K562 (cell line): ENCODE measurements around the gene IRAK2. TPM values are rescaled to one million over a fixed set of nuclear protein-coding genes. Genes with fewer than 3 reads are reported as not detected.

Experiments
- ATAC-seq: fragments of 200-7000 bp; cut with Tn5 transposase; 3 replicates; pipeline ENCODE4 v1.9.1; 2020; ENCODE audit warnings: moderate library complexity
- BruUV-seq: library from RNA; stranded (reverse); fragments of 400-500 nt; replicated peaks from 2 replicates; lab custom pipeline; 2021; lab: Mats Ljungman, UMichigan
- CTCF ChIA-PET: fragments of 300-600 bp; formaldehyde crosslinking; extraction: SDS; loops from one replicate; lab custom pipeline; 2021; ENCODE audit warnings: low intra/inter-chr PET ratio; lab: Yijun Ruan, JAX
- POLR2A ChIA-PET: fragments of 300-600, 350-650 bp; sonication (Branson Sonifier 250); formaldehyde crosslinking; extraction: SDS; loops from one replicate; lab custom pipeline; 2021; ENCODE audit warnings: antibody characterized with exemption, inconsistent platforms; lab: Yijun Ruan, JAX
- DNase-seq, 4 experiments: peaks; one replicate each; pipeline versions ENCODE4 v3.0.0 to v3.0.0-alpha.2; 2011 to 2018; ENCODE audit warnings: low spot score in 3 of 4, mixed read lengths in 3 of 4; ENCODE audit errors: extremely low read depth in 1 of 4
- FAIRE-seq: peaks from 2 replicates; lab custom pipeline; 2011; peaks lifted over from hg19 to GRCh38; lab: Jason Lieb, UNC
- H2AFZ ChIP-seq: 2 replicates; pipeline ENCODE4 v1.6.0; 2011; ENCODE audit warnings: low read depth, low read length, control low read depth, inconsistent platforms
- H3K27ac ChIP-seq: fragments of 200-600 bp; 3 replicates; pipeline ENCODE4 v1.8.0; 2011; ENCODE audit warnings: low read depth, mild to moderate bottlenecking, control low read depth, inconsistent platforms, low read length, moderate library complexity, mixed read lengths; ENCODE audit errors: extremely low read depth
- H3K27me3 ChIP-seq, 2 experiments: fragments of 300-600 bp in 1 of 2; 2 replicates in 1 of 2; 3 replicates in 1 of 2; pipeline versions ENCODE4 v1.6.0 to v1.8.0; 2011; ENCODE audit warnings: inconsistent platforms in 2 of 2, low read length in 2 of 2, mild to moderate bottlenecking in 1 of 2, mixed read lengths in 1 of 2, moderate library complexity in 1 of 2; ENCODE audit not compliant: control insufficient read depth in 2 of 2, insufficient read depth in 2 of 2
- H3K36me3 ChIP-seq: fragments of 300-600 bp; 3 replicates; pipeline ENCODE4 v1.8.0; 2011; ENCODE audit warnings: mild to moderate bottlenecking, low read length, inconsistent platforms; ENCODE audit not compliant: control insufficient read depth, insufficient read depth
- H3K4me1 ChIP-seq, 2 experiments: fragments of 200-600 bp in 1 of 2; replicated peaks in 1 of 2; 2 replicates in 1 of 2; 3 replicates in 1 of 2; pipeline versions ENCODE4 v1.5.1 to v1.8.0; 2011; ENCODE audit warnings: inconsistent platforms in 2 of 2, low read length in 2 of 2, mild to moderate bottlenecking in 1 of 2, mixed read lengths in 1 of 2, moderate library complexity in 1 of 2; ENCODE audit not compliant: control insufficient read depth in 2 of 2, insufficient read depth in 2 of 2
- H3K4me2 ChIP-seq: 2 replicates; pipeline ENCODE4 v1.6.1; 2011; ENCODE audit warnings: low read length, control low read depth, inconsistent platforms, mixed read lengths; ENCODE audit not compliant: insufficient read depth
- H3K4me3 ChIP-seq: fragments of 200-600 bp; sonication (generic), shearing (Covaris generic); 2 replicates; pipeline ENCODE4 v1.5.1; 2016; ENCODE audit warnings: control low read depth, inconsistent platforms
- H3K79me2 ChIP-seq: fragments of 200-600 bp; 3 replicates; pipeline ENCODE4 v1.8.0; 2011; ENCODE audit warnings: low read length, inconsistent platforms; ENCODE audit not compliant: control insufficient read depth, insufficient read depth
- H3K9ac ChIP-seq, 2 experiments: 2 replicates each; pipeline versions ENCODE4 v1.6.0 to v1.6.1; 2011; ENCODE audit warnings: low read depth in 2 of 2, low read length in 2 of 2, control low read depth in 1 of 2, inconsistent platforms in 1 of 2, mild to moderate bottlenecking in 1 of 2, mixed read lengths in 1 of 2; ENCODE audit not compliant: insufficient read depth in 1 of 2
- H3K9me1 ChIP-seq: one replicate; pipeline ENCODE4 v1.6.0; 2011; ENCODE audit warnings: inconsistent platforms, mild to moderate bottlenecking, low read length, moderate library complexity; ENCODE audit not compliant: control insufficient read depth, insufficient read depth
- H3K9me3 ChIP-seq: replicated peaks from 2 replicates; pipeline ENCODE4 v1.5.1; 2011; ENCODE audit warnings: low read depth, low read length, inconsistent platforms; ENCODE audit not compliant: control insufficient read depth, insufficient read depth
- H4K20me1 ChIP-seq: replicated peaks from 2 replicates; pipeline ENCODE4 v1.6.1; 2011; ENCODE audit warnings: low read length, inconsistent platforms, mixed read lengths; ENCODE audit not compliant: control insufficient read depth, insufficient read depth
- CBX3 ChIP-seq, 2 experiments: IDR thresholded peaks; 1 replicate in 1 of 2; 2 replicates in 1 of 2; pipeline ENCODE4 v1.6.1; 2012; ENCODE audit warnings: inconsistent platforms in 2 of 2, low read length in 2 of 2, borderline replicate concordance in 1 of 2, control low read depth in 1 of 2
- CEBPG ChIP-seq, 3 experiments: fragments of 200-800 bp in 1 of 3; sonication (Bioruptor generic) in 1 of 3; sonication (generic) in 1 of 3; formaldehyde crosslinking in 1 of 3; IDR thresholded peaks in 2 of 3; conservative IDR thresholded peaks in 1 of 3; 2 replicates each; pipeline versions ENCODE4 v1.6.1 to v1.8.0; 2016 to 2022; ENCODE audit warnings: missing compliant biosample characterization in 2 of 3, missing genetic modification characterization in 2 of 3, mild to moderate bottlenecking in 1 of 3, missing genetic modification reagents in 1 of 3
- KLF6 ChIP-seq: fragments of 250-450 bp; sonication (Bioruptor Pico); IDR thresholded peaks from 2 replicates; pipeline ENCODE4 v1.4.0; 2020; ENCODE audit warnings: mild to moderate bottlenecking, moderate library complexity, borderline replicate concordance
- NFIX ChIP-seq: fragments of 250-450 bp; sonication (Bioruptor Pico); IDR thresholded peaks from 2 replicates; pipeline ENCODE4 v1.4.0; 2020; ENCODE audit warnings: low read depth, mild to moderate bottlenecking, moderate library complexity
- OTX1 ChIP-seq: fragments of 450-650 bp; formaldehyde crosslinking; IDR thresholded peaks from 2 replicates; pipeline ENCODE4 v1.4.0; 2022; ENCODE audit warnings: mild to moderate bottlenecking
- POLR3G ChIP-seq: IDR thresholded peaks from 2 replicates; pipeline ENCODE4 v1.6.1; 2011; ENCODE audit not compliant: insufficient read length, insufficient replicate concordance; ENCODE audit errors: extremely low read depth
- RBM34 ChIP-seq: fragments of 200-400 bp; formaldehyde crosslinking; IDR thresholded peaks from 2 replicates; pipeline ENCODE4 v1.6.1; 2018; ENCODE audit warnings: low read length, borderline replicate concordance; ENCODE audit not compliant: insufficient read depth
- STAT5B ChIP-seq: fragments of 250-450 bp; sonication (Bioruptor Pico); IDR thresholded peaks from 2 replicates; pipeline ENCODE4 v1.8.0; 2021; ENCODE audit warnings: mild to moderate bottlenecking, inconsistent platforms
- TCF7 ChIP-seq: sonication (generic); IDR thresholded peaks from 2 replicates; pipeline ENCODE4 v1.6.1; 2016; ENCODE audit warnings: antibody characterized with exemption, borderline replicate concordance
- THAP7 ChIP-seq: fragments of 250-450 bp; sonication (Bioruptor Pico); IDR thresholded peaks from 2 replicates; pipeline ENCODE4 v1.5.0; 2021
- ZC3H8 ChIP-seq: fragments of 450-650 bp; IDR thresholded peaks from 2 replicates; pipeline ENCODE4 v1.6.1; 2017
- ZNF830 ChIP-seq: fragments of 250-450 bp; sonication (Bioruptor Pico); IDR thresholded peaks from 2 replicates; pipeline ENCODE4 v1.5.0; 2021; ENCODE audit warnings: mild to moderate bottlenecking
- in situ Hi-C: fragments of 300-500 bp; cut with MboI; formaldehyde crosslinking; loops from 4 replicates; pipeline ENCODE4 v1.15.0; 2018; ENCODE audit warnings: inconsistent platforms, mixed read lengths
- intact Hi-C: fragments of 100-400 bp; cut with micrococcal nuclease; formaldehyde crosslinking; loops from 2 replicates; pipeline ENCODE4 v1.14.2; 2022
- polyA plus RNA-seq, 8 experiments: library from polyadenylated mRNA; depleted of rRNA in 4 of 8; stranded (reverse) in 5 of 8; unstranded in 3 of 8; fragments of >200 nt; fragmentation: Nextera tagmentation in 2 of 8; fragmentation: Illumina TruSeq in 1 of 8; extraction: Ambion mirVana in 2 of 8; extraction: Trizol in 1 of 8; gene quantifications; 2 replicates each; pipeline versions ENCODE4 v1.2.1 to v1.2.3, GENCODE V29; 2011 to 2014; ENCODE audit warnings: inconsistent platforms in 1 of 8, missing spikeins in 1 of 8
- total RNA-seq, 7 experiments: library from RNA; depleted of rRNA in 6 of 7; stranded (reverse); fragments of >200 nt in 6 of 7; fragmentation: Illumina TruSeq in 2 of 7; extraction: Trizol in 2 of 7; gene quantifications; 2 replicates each; pipeline versions ENCODE4 v1.2.1 to v1.2.3, GENCODE V29; 2011 to 2021; ENCODE audit warnings: low replicate concordance in 1 of 7
- TF ChIP-seq, protein P1 (sequence below): fragments of 450-650 bp; IDR thresholded peaks from 2 replicates; pipeline ENCODE4 v1.6.1; 2016; ENCODE audit warnings: missing biosample characterization, missing genetic modification characterization

IRAK2 gene
- total and polyA plus RNA-seq, 9 of the 15 experiments (the other 6 are each of a cell fraction or from before 2014, with no cell fraction given), result 0.42 to 4.4 (median 2.7) TPM

GRCh38 chr3:10178892-10179291 is 14.2 kb downstream of the IRAK2 start:
- no peak for FAIRE-seq
- H3K4me1 ChIP-seq, result peaks cover 3% of the 10 kb centered on the region in 2 experiments; a peak in 4 of 5 replicates
- H3K9me1 ChIP-seq, result no peaks in the 10 kb centered on the region
- ChIA-PET CTCF (no interaction called here), POLR2A (interaction anchor here (2.5 kb wide), 1 partner anchor 35 kb away, joined by 8 read pairs; no protein-coding TSS in a partner anchor)
- no peaks in the 10 kb centered on the region for H3K9me3 ChIP-seq
- no peak overlapping the region for H3K27ac ChIP-seq
- H2AFZ ChIP-seq, result no peak overlapping the region
- BruUV-seq, result no TSS peak
- in situ Hi-C loops, result no loop called here
- no peak overlapping the region for H3K4me3 ChIP-seq
- intact Hi-C loops, result no loop called here
- no peak for TF ChIP-seq CBX3 (IDR thresholded peaks at IDR 0.05; ENCODE audit: borderline replicate concordance in 1 of 2, low read length in 2 of 2)
- no peak for TF ChIP-seq OTX1
- TF ChIP-seq ZC3H8, result no peak
- TF ChIP-seq TCF7, result no peak
- no peak for TF ChIP-seq ZNF830 (CRISPR knock-in tag)
- TF ChIP-seq, protein P1, sequence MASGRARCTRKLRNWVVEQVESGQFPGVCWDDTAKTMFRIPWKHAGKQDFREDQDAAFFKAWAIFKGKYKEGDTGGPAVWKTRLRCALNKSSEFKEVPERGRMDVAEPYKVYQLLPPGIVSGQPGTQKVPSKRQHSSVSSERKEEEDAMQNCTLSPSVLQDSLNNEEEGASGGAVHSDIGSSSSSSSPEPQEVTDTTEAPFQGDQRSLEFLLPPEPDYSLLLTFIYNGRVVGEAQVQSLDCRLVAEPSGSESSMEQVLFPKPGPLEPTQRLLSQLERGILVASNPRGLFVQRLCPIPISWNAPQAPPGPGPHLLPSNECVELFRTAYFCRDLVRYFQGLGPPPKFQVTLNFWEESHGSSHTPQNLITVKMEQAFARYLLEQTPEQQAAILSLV, result no peak
- TF ChIP-seq CEBPG (CRISPR knock-in tag; IDR thresholded peaks at IDR 0.05), result no peak
- no peak for TF ChIP-seq CEBPG (tag; conservative IDR thresholded peaks at IDR 0.05 in 1 of 2, IDR thresholded peaks at IDR 0.05 in 1 of 2)
- TF ChIP-seq POLR3G, result no peak
- no peak for TF ChIP-seq STAT5B (CRISPR knock-in tag)
- no peak for TF ChIP-seq KLF6 (CRISPR knock-in tag)
- TF ChIP-seq THAP7 (CRISPR knock-in tag), result no peak
- TF ChIP-seq NFIX (CRISPR knock-in tag), result no peak
- no peak for TF ChIP-seq RBM34
- H3K27me3 ChIP-seq, result no peaks in the 10 kb centered on the region
- no peaks in the 10 kb centered on the region for H4K20me1 ChIP-seq
- no peak overlapping the region for H3K4me2 ChIP-seq
- no peak for ATAC-seq
- no peaks in the 10 kb centered on the region for H3K79me2 ChIP-seq
- no peak overlapping the region for H3K9ac ChIP-seq
- DNase-seq, result no peak
- no peaks in the 10 kb centered on the region for H3K36me3 ChIP-seq
